GM23338 (cell line): ENCODE measurements around the gene ITCH. TPM values are rescaled to one million over a fixed set of nuclear protein-coding genes. Genes with fewer than 3 reads are reported as not detected.
A peak's percentile ranks its signal among the peaks of the same experiment; 100 is the strongest.

Experiments used
- ATAC-seq: fragments of 200-7000 bp; cut with Tn5 transposase; 3 replicates; pipeline ENCODE4 v1.9.1; 2020
- DNase-seq: peaks from one replicate; pipeline ENCODE4 v3.0.0-alpha.2; 2015; ENCODE audit warnings: low spot score
- H2AFZ ChIP-seq: fragments of 200-600 bp; sonication (generic); 2 replicates; pipeline ENCODE4 v1.8.0; 2016; ENCODE audit warnings: antibody characterized with exemption, mild to moderate bottlenecking, moderate library complexity
- H3F3A ChIP-seq: fragments of 200-600 bp; sonication (generic); replicated peaks from 2 replicates; pipeline ENCODE4 v1.8.0; 2017; ENCODE audit warnings: antibody characterized with exemption, mixed run types, low read depth
- H3K27ac ChIP-seq: fragments of 200-600 bp; sonication (generic); 2 replicates; pipeline ENCODE4 v1.6.1; 2016; ENCODE audit warnings: low read depth
- H3K27me3 ChIP-seq: fragments of 200-600 bp; sonication (generic); 2 replicates; pipeline ENCODE4 v1.8.0; 2016; ENCODE audit warnings: mild to moderate bottlenecking, mixed run types, moderate library complexity; ENCODE audit not compliant: insufficient read depth
- H3K36me3 ChIP-seq: fragments of 200-600 bp; sonication (generic); 2 replicates; pipeline ENCODE4 v1.8.0; 2016; ENCODE audit warnings: mild to moderate bottlenecking; ENCODE audit not compliant: insufficient read depth
- H3K4me1 ChIP-seq: fragments of 200-600 bp; sonication (generic); 2 replicates; pipeline ENCODE4 v1.8.0; 2016; ENCODE audit warnings: mild to moderate bottlenecking, moderate library complexity; ENCODE audit not compliant: insufficient read depth
- H3K4me2 ChIP-seq: fragments of 200-600 bp; sonication (generic); 2 replicates; pipeline ENCODE4 v1.7.1; 2017; ENCODE audit warnings: mixed run types
- H3K4me3 ChIP-seq: fragments of 200-600 bp; sonication (generic); 2 replicates; pipeline ENCODE4 v1.6.1; 2016; ENCODE audit warnings: mixed run types
- H3K79me2 ChIP-seq: fragments of 200-600 bp; sonication (generic); replicated peaks from 2 replicates; pipeline ENCODE4 v1.8.0; 2017; ENCODE audit warnings: mild to moderate bottlenecking; ENCODE audit not compliant: insufficient read depth
- H3K9me2 ChIP-seq: fragments of 200-600 bp; sonication (generic); 2 replicates; pipeline ENCODE4 v1.8.0; 2017; ENCODE audit not compliant: insufficient read depth
- H4K20me1 ChIP-seq: fragments of 200-600 bp; sonication (generic); replicated peaks from 2 replicates; pipeline ENCODE4 v1.8.0; 2017; ENCODE audit warnings: mild to moderate bottlenecking; ENCODE audit not compliant: insufficient read depth
- H3K27ac Mint-ChIP-seq: 2 replicates; pipeline ENCODE4 v1.8.0; 2020; ENCODE audit warnings: inconsistent platforms, mild to moderate bottlenecking, moderate library complexity, mixed read lengths
- H3K27me3 Mint-ChIP-seq: 3 replicates; pipeline ENCODE4 v1.8.0; 2022; ENCODE audit warnings: low read depth, mild to moderate bottlenecking, moderate library complexity, mixed read lengths, inconsistent platforms; ENCODE audit not compliant: insufficient read depth, poor library complexity
- H3K36me3 Mint-ChIP-seq: 3 replicates; pipeline ENCODE4 v1.8.0; 2021; ENCODE audit warnings: low read depth, mild to moderate bottlenecking, inconsistent platforms, moderate library complexity, mixed read lengths
- H3K4me1 Mint-ChIP-seq: 3 replicates; pipeline ENCODE4 v1.8.0; 2020; ENCODE audit warnings: mild to moderate bottlenecking, inconsistent platforms, mixed read lengths
- H3K4me3 Mint-ChIP-seq: 3 replicates; pipeline ENCODE4 v1.8.0; 2021; ENCODE audit warnings: moderate library complexity, mild to moderate bottlenecking, inconsistent platforms, mixed read lengths
- H3K9me3 Mint-ChIP-seq: 3 replicates; pipeline ENCODE4 v1.8.0; 2020; ENCODE audit warnings: moderate library complexity, mild to moderate bottlenecking, inconsistent platforms, mixed read lengths
- ETS1 ChIP-seq: IDR thresholded peaks from 2 replicates; pipeline ENCODE4 v1.6.1; 2016; ENCODE audit warnings: antibody characterized with exemption
- EZH2 ChIP-seq: fragments of 200-600 bp; sonication (generic); IDR thresholded peaks from one replicate; pipeline ENCODE4 v1.8.0; 2017; ENCODE audit warnings: antibody characterized with exemption, mild to moderate bottlenecking, low read depth; ENCODE audit not compliant: unreplicated experiment
- EZH2phosphoT487 ChIP-seq: fragments of 200-600 bp; sonication (generic); IDR thresholded peaks from one replicate; pipeline ENCODE4 v1.8.1; 2018; ENCODE audit warnings: antibody characterized with exemption; ENCODE audit not compliant: unreplicated experiment
- POLR2AphosphoS5 ChIP-seq: IDR thresholded peaks from 2 replicates; pipeline ENCODE4 v1.6.1; 2016; ENCODE audit warnings: antibody characterized with exemption, low read depth
- ZNF462 ChIP-seq: fragments of 250-450 bp; sonication (Bioruptor Pico); IDR thresholded peaks from 2 replicates; pipeline ENCODE4 v1.5.0; 2020; ENCODE audit warnings: mild to moderate bottlenecking, moderate library complexity
- polyA plus RNA-seq: library from polyadenylated mRNA; unstranded; fragments of >200 nt; fragmentation: Nextera tagmentation; extraction: Ambion mirVana; gene quantifications from 2 replicates; pipeline ENCODE4 v1.2.1, GENCODE V29; 2016
- total RNA-seq: library from RNA; depleted of rRNA; stranded (reverse); fragments of >200 nt; shearing (Covaris generic); gene quantifications from 2 replicates; pipeline ENCODE4 v1.2.3, GENCODE V29; 2014
- TF ChIP-seq, protein P1 (sequence below): IDR thresholded peaks from one replicate; pipeline ENCODE4 v1.6.1; 2018; ENCODE audit warnings: antibody characterized with exemption; ENCODE audit not compliant: unreplicated experiment

ITCH gene
- total and polyA plus RNA-seq, 2 experiments from 2014 or later, result 16.4 to 31.6 TPM

GRCh38 chr20:34525342-34525708, 162.3 kb downstream of the ITCH start:
- 0 out of 2 replicates have a peak overlapping the region, but pooled peaks have one; percentile 14 for H3K27ac ChIP-seq
- H4K20me1 ChIP-seq, result peaks cover 48% of the 10 kb centered on the region
- Mint-ChIP-seq H3K27me3 (peaks cover 4% of the 10 kb centered on the region), H3K4me3 (no peak overlapping the region), H3K27ac (no peak overlapping the region), H3K9me3 (no peaks in the 10 kb centered on the region), H3K4me1 (peaks cover 8% of the 10 kb centered on the region), H3K36me3 (peaks cover 40% of the 10 kb centered on the region)
- TF ChIP-seq POLR2AphosphoS5 (no peak), ZNF462 (CRISPR knock-in tag) (no peak), EZH2 (no peak), EZH2phosphoT487 (no peak), ETS1 (no peak)
- TF ChIP-seq, protein P1, sequence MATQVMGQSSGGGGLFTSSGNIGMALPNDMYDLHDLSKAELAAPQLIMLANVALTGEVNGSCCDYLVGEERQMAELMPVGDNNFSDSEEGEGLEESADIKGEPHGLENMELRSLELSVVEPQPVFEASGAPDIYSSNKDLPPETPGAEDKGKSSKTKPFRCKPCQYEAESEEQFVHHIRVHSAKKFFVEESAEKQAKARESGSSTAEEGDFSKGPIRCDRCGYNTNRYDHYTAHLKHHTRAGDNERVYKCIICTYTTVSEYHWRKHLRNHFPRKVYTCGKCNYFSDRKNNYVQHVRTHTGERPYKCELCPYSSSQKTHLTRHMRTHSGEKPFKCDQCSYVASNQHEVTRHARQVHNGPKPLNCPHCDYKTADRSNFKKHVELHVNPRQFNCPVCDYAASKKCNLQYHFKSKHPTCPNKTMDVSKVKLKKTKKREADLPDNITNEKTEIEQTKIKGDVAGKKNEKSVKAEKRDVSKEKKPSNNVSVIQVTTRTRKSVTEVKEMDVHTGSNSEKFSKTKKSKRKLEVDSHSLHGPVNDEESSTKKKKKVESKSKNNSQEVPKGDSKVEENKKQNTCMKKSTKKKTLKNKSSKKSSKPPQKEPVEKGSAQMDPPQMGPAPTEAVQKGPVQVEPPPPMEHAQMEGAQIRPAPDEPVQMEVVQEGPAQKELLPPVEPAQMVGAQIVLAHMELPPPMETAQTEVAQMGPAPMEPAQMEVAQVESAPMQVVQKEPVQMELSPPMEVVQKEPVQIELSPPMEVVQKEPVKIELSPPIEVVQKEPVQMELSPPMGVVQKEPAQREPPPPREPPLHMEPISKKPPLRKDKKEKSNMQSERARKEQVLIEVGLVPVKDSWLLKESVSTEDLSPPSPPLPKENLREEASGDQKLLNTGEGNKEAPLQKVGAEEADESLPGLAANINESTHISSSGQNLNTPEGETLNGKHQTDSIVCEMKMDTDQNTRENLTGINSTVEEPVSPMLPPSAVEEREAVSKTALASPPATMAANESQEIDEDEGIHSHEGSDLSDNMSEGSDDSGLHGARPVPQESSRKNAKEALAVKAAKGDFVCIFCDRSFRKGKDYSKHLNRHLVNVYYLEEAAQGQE, result no peak
- H3F3A ChIP-seq, result no peaks in the 10 kb centered on the region; the same call in 1 of the 2 replicates
- ATAC-seq, result no peak
- no peak overlapping the region for H3K4me3 ChIP-seq
- peaks cover 5% of the 10 kb centered on the region; the same call in 1 of the 2 replicates for H3K36me3 ChIP-seq
- no peaks in the 10 kb centered on the region for H3K9me2 ChIP-seq
- no peak overlapping the region for H2AFZ ChIP-seq
- H3K79me2 ChIP-seq, result peaks cover 51% of the 10 kb centered on the region
- H3K4me1 ChIP-seq, result no peaks in the 10 kb centered on the region; the same call in 1 of the 2 replicates
- H3K27me3 ChIP-seq, result no peaks in the 10 kb centered on the region
- DNase-seq, result no peak
- no peak overlapping the region for H3K4me2 ChIP-seq
